Thoracic aorta (tissue), 2 donors: ENCODE data around the gene BCAS1. TPM values are rescaled to one million over a fixed set of nuclear protein-coding genes. Genes with fewer than 3 reads are reported as not detected.

Experiments used
- ATAC-seq: fragments of 150-250 bp; one replicate; pipeline ENCODE4 v1.8.0; 2017; ENCODE audit warnings: low read depth; ENCODE audit not compliant: insufficient number of reproducible peaks, low FRiP score
- DNase-seq: peaks from one replicate; pipeline ENCODE4 v3.0.0-alpha.2; 2020; ENCODE audit warnings: low spot score
- H3K27ac ChIP-seq, 2 donors: fragments of 200-600 bp; sonication (generic); 1 replicate in 1 of 2; 2 replicates in 1 of 2; pipeline ENCODE4 v1.5.1; 2016; ENCODE audit warnings: mild to moderate bottlenecking in 2 of 2, moderate library complexity in 2 of 2
- H3K27me3 ChIP-seq: fragments of 200-600 bp; sonication (generic); replicated peaks from 2 replicates; pipeline ENCODE4 v1.6.0; 2016; ENCODE audit warnings: mild to moderate bottlenecking; ENCODE audit not compliant: insufficient read depth
- H3K36me3 ChIP-seq: fragments of 200-600 bp; sonication (generic); one replicate; pipeline ENCODE4 v1.5.1; 2016
- H3K4me1 ChIP-seq, 2 donors: fragments of 200-600 bp; sonication (generic); 1 replicate in 1 of 2; 2 replicates in 1 of 2; pipeline versions ENCODE4 v1.5.1 to v1.6.0; 2016; ENCODE audit warnings: low read depth in 2 of 2, mild to moderate bottlenecking in 1 of 2; ENCODE audit not compliant: control insufficient read depth in 1 of 2
- H3K4me3 ChIP-seq: fragments of 200-600 bp; sonication (generic); 2 replicates; pipeline ENCODE4 v1.5.1; 2016; ENCODE audit warnings: mild to moderate bottlenecking
- H3K9me3 ChIP-seq: fragments of 200-600 bp; sonication (generic); 2 replicates; pipeline ENCODE4 v1.5.1; 2016
- total RNA-seq, 2 donors: library from RNA; depleted of rRNA; stranded (reverse); fragments of >200 nt; gene quantifications; one replicate each; pipeline versions ENCODE4 v1.1.0 to v1.2.3, GENCODE V29; 2016
- TF ChIP-seq, protein P1 (sequence below): fragments of 200-600 bp; sonication (generic); IDR thresholded peaks from one replicate; pipeline ENCODE4 v1.5.1; 2019; ENCODE audit warnings: antibody characterized with exemption

Gene BCAS1
- total RNA-seq, 2 donors from 2014 or later = under 0.01 to 3.6 TPM

DNA sequence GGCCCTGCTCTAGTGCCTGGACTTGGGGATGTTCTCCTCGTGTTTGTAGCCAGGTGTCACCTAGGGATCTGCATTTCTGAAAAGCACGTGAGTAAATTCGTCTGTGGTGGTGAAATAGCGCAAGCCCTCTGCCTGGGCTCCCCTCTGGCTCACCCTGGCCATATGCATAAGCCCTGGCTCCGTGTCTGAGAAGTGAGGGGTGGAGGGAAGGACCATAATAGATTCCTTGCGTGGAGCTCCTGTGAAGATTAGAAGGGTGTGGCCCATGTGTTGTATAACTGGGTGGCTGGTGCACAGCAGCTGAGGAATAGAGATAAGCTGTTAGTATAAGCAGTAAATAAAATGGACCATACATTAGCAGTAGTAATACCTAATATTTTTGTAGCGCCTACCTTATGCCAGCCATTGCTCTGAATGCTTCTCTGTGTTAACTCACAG is 4.8 kb downstream of the BCAS1 start:
- no peaks in the 10 kb centered on the region for H3K36me3 ChIP-seq
- TF ChIP-seq, protein P1, sequence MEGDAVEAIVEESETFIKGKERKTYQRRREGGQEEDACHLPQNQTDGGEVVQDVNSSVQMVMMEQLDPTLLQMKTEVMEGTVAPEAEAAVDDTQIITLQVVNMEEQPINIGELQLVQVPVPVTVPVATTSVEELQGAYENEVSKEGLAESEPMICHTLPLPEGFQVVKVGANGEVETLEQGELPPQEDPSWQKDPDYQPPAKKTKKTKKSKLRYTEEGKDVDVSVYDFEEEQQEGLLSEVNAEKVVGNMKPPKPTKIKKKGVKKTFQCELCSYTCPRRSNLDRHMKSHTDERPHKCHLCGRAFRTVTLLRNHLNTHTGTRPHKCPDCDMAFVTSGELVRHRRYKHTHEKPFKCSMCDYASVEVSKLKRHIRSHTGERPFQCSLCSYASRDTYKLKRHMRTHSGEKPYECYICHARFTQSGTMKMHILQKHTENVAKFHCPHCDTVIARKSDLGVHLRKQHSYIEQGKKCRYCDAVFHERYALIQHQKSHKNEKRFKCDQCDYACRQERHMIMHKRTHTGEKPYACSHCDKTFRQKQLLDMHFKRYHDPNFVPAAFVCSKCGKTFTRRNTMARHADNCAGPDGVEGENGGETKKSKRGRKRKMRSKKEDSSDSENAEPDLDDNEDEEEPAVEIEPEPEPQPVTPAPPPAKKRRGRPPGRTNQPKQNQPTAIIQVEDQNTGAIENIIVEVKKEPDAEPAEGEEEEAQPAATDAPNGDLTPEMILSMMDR = no peak
- no peaks in the 10 kb centered on the region for H3K4me1 ChIP-seq
- no peaks in the 10 kb centered on the region for H3K9me3 ChIP-seq
- H3K27ac ChIP-seq = no peak overlapping the region
- ATAC-seq = no peak
- no peak overlapping the region for H3K4me3 ChIP-seq
- no peaks in the 10 kb centered on the region for H3K27me3 ChIP-seq
- no peak for DNase-seq

DNA sequence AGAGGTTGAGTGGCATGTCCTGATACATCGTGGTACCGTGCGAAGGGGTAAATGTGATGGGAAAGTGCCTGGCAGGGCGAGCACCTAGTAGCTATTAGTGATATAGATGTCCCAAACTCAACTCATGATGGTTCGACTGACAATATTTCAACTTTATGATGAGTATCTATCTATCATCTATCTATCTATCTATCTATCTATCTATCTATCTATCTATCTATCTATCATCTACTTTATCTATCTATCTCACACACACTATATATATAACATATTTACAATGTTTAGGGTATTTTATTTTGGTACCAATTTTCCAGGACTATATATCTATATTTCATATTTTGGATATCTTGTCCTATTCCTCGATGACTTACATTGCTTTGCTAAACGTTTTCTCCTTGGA is 5.5 kb downstream of the BCAS1 start:
- H3K36me3 ChIP-seq = no peaks in the 10 kb centered on the region
- DNase-seq (no peak), ATAC-seq (no peak)
- no peak overlapping the region for H3K27ac ChIP-seq
- no peaks in the 10 kb centered on the region for H3K27me3 ChIP-seq
- no peaks in the 10 kb centered on the region for H3K4me1 ChIP-seq
- no peak overlapping the region for H3K4me3 ChIP-seq
- no peaks in the 10 kb centered on the region for H3K9me3 ChIP-seq
- TF ChIP-seq, protein P1 = no peak

DNA sequence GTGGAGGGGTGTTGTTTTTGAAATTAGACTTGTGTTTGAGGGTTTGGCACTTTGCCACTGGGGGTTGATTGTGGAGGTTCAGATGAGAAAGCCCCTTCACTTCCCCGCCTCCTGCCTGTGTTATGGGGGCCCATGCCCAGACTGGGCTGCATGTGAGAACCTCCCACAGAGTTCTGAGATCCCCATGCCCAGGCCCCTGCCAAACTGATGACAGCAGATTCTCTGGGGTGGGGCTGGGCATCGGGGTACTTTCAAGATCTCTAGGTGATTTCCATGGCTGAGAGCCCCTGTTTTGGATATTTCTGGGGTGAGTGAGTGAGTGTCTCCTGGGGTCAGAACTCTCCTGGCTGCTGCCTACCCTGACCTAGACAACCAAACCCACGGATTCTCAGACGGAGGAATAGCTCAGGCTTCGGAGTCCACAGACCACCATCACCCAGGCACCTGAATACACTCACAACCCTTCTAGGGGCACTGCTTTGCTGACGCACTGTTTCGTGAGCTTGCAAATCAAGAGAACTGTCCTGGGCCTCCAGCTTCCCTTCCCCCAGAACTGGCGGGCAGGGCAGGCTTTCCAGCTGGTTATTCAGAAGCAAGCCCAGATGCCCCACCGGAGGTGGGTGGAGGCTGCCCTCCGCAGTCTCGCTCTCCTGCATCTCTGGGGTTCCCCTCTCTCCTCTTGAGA is 6.3 kb downstream of the BCAS1 start:
- TF ChIP-seq, protein P1 = no peak
- no peak overlapping the region for H3K4me3 ChIP-seq
- ATAC-seq (no peak), DNase-seq (no peak)
- H3K36me3 ChIP-seq = no peaks in the 10 kb centered on the region
- no peaks in the 10 kb centered on the region for H3K9me3 ChIP-seq
- H3K4me1 ChIP-seq = no peaks in the 10 kb centered on the region
- H3K27me3 ChIP-seq = no peaks in the 10 kb centered on the region
- no peak overlapping the region for H3K27ac ChIP-seq

DNA sequence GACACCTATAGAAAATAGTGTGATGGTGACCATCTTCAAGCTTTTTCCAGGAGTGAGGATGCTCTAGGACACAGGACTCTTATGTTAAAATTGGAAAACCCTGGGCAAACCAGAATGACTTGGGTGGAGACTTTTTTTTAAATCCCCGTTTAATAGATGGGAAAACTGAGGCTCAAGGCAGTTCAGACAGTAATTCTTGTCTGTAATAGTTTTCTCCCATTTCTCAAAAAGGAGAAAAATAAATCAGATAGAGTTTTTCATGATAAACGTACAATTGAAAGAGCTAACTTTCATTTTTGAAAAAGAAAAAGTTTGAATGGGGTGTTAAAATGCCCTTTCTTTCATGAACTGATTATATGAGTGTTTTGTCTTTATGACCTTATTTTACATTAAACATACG is 6.8 kb downstream of the BCAS1 start:
- no peaks in the 10 kb centered on the region for H3K4me1 ChIP-seq
- H3K4me3 ChIP-seq = no peak overlapping the region
- no peak for ATAC-seq
- no peaks in the 10 kb centered on the region for H3K36me3 ChIP-seq
- no peak overlapping the region for H3K27ac ChIP-seq
- TF ChIP-seq, protein P1 = no peak
- H3K9me3 ChIP-seq = no peaks in the 10 kb centered on the region
- H3K27me3 ChIP-seq = no peaks in the 10 kb centered on the region
- no peak for DNase-seq

DNA sequence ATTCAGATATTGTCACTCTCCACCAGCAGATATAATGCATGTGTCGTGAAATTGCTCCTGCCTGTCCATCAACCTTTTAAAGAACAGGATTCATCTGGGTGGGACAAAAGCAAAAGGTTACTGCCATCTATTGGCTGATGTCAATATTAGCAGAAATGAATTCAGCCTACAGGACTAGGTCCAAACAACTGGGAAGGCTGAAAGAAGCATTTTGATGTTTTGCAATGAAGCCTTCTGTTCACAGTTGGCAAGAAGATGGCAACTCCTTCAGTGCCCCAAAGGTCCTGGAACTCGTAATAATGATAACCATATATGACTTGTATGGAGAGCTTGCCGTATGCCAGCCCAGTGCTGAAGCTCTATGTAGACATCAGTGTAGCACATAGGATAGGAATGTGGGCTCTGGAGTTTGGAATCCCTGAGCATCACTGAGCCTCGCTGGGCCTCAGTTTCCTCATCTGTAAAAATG is 7.5 kb downstream of the BCAS1 start:
- Histone ChIP-seq H3K36me3 (no peaks in the 10 kb centered on the region), H3K9me3 (no peaks in the 10 kb centered on the region), H3K27me3 (no peaks in the 10 kb centered on the region), H3K4me3 (no peak overlapping the region), H3K27ac (no peak overlapping the region), H3K4me1 (no peaks in the 10 kb centered on the region)
- ATAC-seq (no peak), DNase-seq (no peak)
- TF ChIP-seq, protein P1 = peak; percentile 43
